Endothelial cell of umbilical vein (primary cell): ENCODE data around the gene MIA2. TPM values are rescaled to one million over a fixed set of nuclear protein-coding genes. Genes with fewer than 3 reads are reported as not detected.

Source experiments
- BruUV-seq: library from RNA; stranded (reverse); fragments of 400-500 nt; replicated peaks from 2 replicates; lab custom pipeline; 2021; lab: Mats Ljungman, UMichigan
- CTCF ChIA-PET: fragments of 300-600, 350-600 bp; sonication (Branson Sonifier 250); formaldehyde crosslinking; loops from one replicate; lab custom pipeline; 2021; ENCODE audit warnings: antibody characterized with exemption, inconsistent platforms; lab: Charles Lee
- POLR2A ChIA-PET: fragments of 300-600, 350-600 bp; sonication (Branson Sonifier 250); formaldehyde crosslinking; loops from one replicate; lab custom pipeline; 2021; ENCODE audit warnings: antibody characterized with exemption, inconsistent platforms; lab: Charles Lee
- DNase-seq: peaks from one replicate; pipeline ENCODE4 v3.0.0-alpha.2; 2011; ENCODE audit warnings: low read depth, low spot score
- FAIRE-seq: peaks from 2 replicates; lab custom pipeline; 2011; peaks lifted over from hg19 to GRCh38; lab: Jason Lieb, UNC
- H2AFZ ChIP-seq: 2 replicates; pipeline ENCODE4 v1.6.0; 2012; ENCODE audit warnings: low read depth, low read length, control low read depth, inconsistent platforms
- H3K27ac ChIP-seq: 2 replicates; pipeline ENCODE4 v1.5.1; 2011; ENCODE audit warnings: low read depth, mild to moderate bottlenecking, control low read depth, low read length, moderate library complexity; ENCODE audit not compliant: insufficient read depth
- H3K27me3 ChIP-seq, 2 experiments: 2 replicates each; pipeline versions ENCODE4 v1.6.0 to v1.6.1; 2011; ENCODE audit warnings: low read length in 2 of 2, mixed read lengths in 1 of 2; ENCODE audit not compliant: control insufficient read depth in 2 of 2, insufficient read depth in 2 of 2
- H3K36me3 ChIP-seq, 2 experiments: 2 replicates in 1 of 2; 3 replicates in 1 of 2; pipeline ENCODE4 v1.5.1; 2011; ENCODE audit warnings: low read length in 2 of 2, mild to moderate bottlenecking in 1 of 2, moderate library complexity in 1 of 2; ENCODE audit not compliant: control insufficient read depth in 2 of 2, insufficient read depth in 2 of 2; ENCODE audit errors: extremely low read depth in 1 of 2
- H3K4me1 ChIP-seq: 3 replicates; pipeline ENCODE4 v1.5.1; 2011; ENCODE audit warnings: mild to moderate bottlenecking, low read length; ENCODE audit not compliant: control insufficient read depth, insufficient read depth; ENCODE audit errors: extremely low read depth
- H3K4me2 ChIP-seq: 2 replicates; pipeline ENCODE4 v1.6.1; 2011; ENCODE audit warnings: low read length, control low read depth, mixed read lengths; ENCODE audit not compliant: insufficient read depth
- H3K4me3 ChIP-seq, 3 experiments: fragments of 200-600 bp in 1 of 3; sonication (generic), shearing (Covaris generic) in 1 of 3; replicated peaks in 1 of 3; 2 replicates each; pipeline ENCODE4 v1.5.1; 2011 to 2016; ENCODE audit warnings: control low read depth in 3 of 3, low read length in 3 of 3, mild to moderate bottlenecking in 2 of 3, inconsistent platforms in 1 of 3, low read depth in 1 of 3, moderate library complexity in 1 of 3; ENCODE audit not compliant: insufficient read depth in 1 of 3
- H3K79me2 ChIP-seq: 2 replicates; pipeline ENCODE4 v1.6.0; 2012; ENCODE audit warnings: low read length, inconsistent platforms; ENCODE audit not compliant: control insufficient read depth, insufficient read depth
- H3K9ac ChIP-seq: replicated peaks from 2 replicates; pipeline ENCODE3; 2011; ENCODE audit warnings: low read length, control low read depth; ENCODE audit not compliant: insufficient read depth; ENCODE audit errors: extremely low read depth
- H3K9me1 ChIP-seq: replicated peaks from 3 replicates; pipeline ENCODE4 v1.6.0; 2011; ENCODE audit warnings: mild to moderate bottlenecking, low read length; ENCODE audit not compliant: control insufficient read depth, insufficient read depth; ENCODE audit errors: extremely low read depth
- H3K9me3 ChIP-seq: replicated peaks from 2 replicates; pipeline ENCODE4 v1.5.1; 2012; ENCODE audit warnings: low read length, inconsistent platforms; ENCODE audit not compliant: control insufficient read depth, insufficient read depth
- H4K20me1 ChIP-seq: replicated peaks from 2 replicates; pipeline ENCODE3; 2011; ENCODE audit warnings: mild to moderate bottlenecking, low read length; ENCODE audit not compliant: control insufficient read depth, insufficient read depth; ENCODE audit errors: extremely low read depth
- EZH2 ChIP-seq: IDR thresholded peaks from 2 replicates; pipeline ENCODE4 v1.6.1; 2012; ENCODE audit warnings: borderline replicate concordance, low read depth, mild to moderate bottlenecking, moderate library complexity, low read length, inconsistent platforms; ENCODE audit not compliant: severe bottlenecking
- FOS ChIP-seq: IDR thresholded peaks from 2 replicates; pipeline ENCODE4 v1.6.1; 2011; ENCODE audit warnings: mild to moderate bottlenecking, low read length, moderate library complexity, borderline replicate concordance; ENCODE audit not compliant: insufficient read depth
- GATA2 ChIP-seq: IDR thresholded peaks from 2 replicates; pipeline ENCODE4 v1.7.0; 2011; ENCODE audit warnings: low read depth, mild to moderate bottlenecking, moderate library complexity, mixed read lengths, low read length; ENCODE audit not compliant: insufficient read length, insufficient read depth
- JUN ChIP-seq: IDR thresholded peaks from 2 replicates; pipeline ENCODE4 v1.6.1; 2011; ENCODE audit warnings: borderline replicate concordance, low read depth; ENCODE audit not compliant: insufficient read length, insufficient read depth
- MYC ChIP-seq: IDR thresholded peaks from one replicate; pipeline ENCODE4 v1.6.1; 2011; ENCODE audit warnings: mild to moderate bottlenecking, low read depth, low read length
- POLR2A ChIP-seq: IDR thresholded peaks from 2 replicates; pipeline ENCODE4 v1.6.1; 2012; ENCODE audit warnings: low read depth, mild to moderate bottlenecking, control low read depth, low read length
- POLR2AphosphoS5 ChIP-seq: IDR thresholded peaks from 2 replicates; pipeline ENCODE4 v1.6.1; 2012; ENCODE audit warnings: low read depth, mild to moderate bottlenecking, control low read depth, low read length, moderate library complexity; ENCODE audit not compliant: insufficient read depth
- dilution Hi-C: fragments of 300-500 bp; cut with MboI; formaldehyde crosslinking; loops from one replicate; pipeline ENCODE4 v1.15.0; 2019; ENCODE audit warnings: low sequenced_read_pairs; ENCODE audit not compliant: extremely low pct_ligation_motif_present
- intact Hi-C: fragments of 100-400 bp; cut with micrococcal nuclease; formaldehyde crosslinking; loops from one replicate; pipeline ENCODE4 v1.10.0; 2022
- polyA plus RNA-seq, 4 experiments: library from polyadenylated mRNA; depleted of rRNA in 3 of 4; stranded (reverse) in 3 of 4; unstranded in 1 of 4; fragments of >200 nt; gene quantifications; 2 replicates each; pipeline versions ENCODE4 v1.2.1 to v1.2.3, GENCODE V29; 2011 to 2012; ENCODE audit warnings: missing spikeins in 1 of 4
- total RNA-seq: library from RNA; stranded (reverse); gene quantifications from 2 replicates; pipeline ENCODE4 v1.2.3, GENCODE V29; 2021
- TF ChIP-seq, protein P1 (sequence below): IDR thresholded peaks from 2 replicates; pipeline ENCODE4 v1.6.1; 2011; ENCODE audit not compliant: insufficient read depth, insufficient read length
- TF ChIP-seq, protein P2 (sequence below), 2 donors: IDR thresholded peaks; 1 replicate in 1 of 2; 2 replicates in 1 of 2; pipeline ENCODE4 v1.5.1; 2011; ENCODE audit warnings: low read length in 2 of 2, mild to moderate bottlenecking in 2 of 2, moderate library complexity in 2 of 2, control low read depth in 1 of 2, inconsistent platforms in 1 of 2, low read depth in 1 of 2; ENCODE audit not compliant: insufficient read depth in 1 of 2; ENCODE audit errors: extremely low read depth in 1 of 2

Gene MIA2
- total and polyA plus RNA-seq, 2 donors (not counting 3 experiments of a cell fraction or from before 2014, with no cell fraction given): 9.4 to 14.9 TPM

DNA sequence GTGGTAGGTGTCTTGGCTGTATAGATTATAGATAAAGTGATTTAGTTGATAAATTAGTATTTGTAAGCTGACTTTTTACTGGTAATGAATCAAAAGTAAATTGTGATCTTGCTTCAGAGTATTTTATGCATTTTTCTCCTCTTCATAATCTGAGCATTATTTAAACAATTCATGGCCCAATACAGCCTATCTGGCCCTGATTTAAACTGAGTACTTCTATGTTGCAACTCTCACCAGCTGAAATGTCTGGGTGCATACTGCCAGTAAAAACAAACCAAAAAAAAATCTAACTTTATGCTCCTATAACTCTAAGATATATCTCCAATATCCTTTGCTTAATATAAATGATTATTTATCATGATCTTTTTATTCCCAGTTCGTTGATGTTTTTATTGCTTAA lies 86.6 kb downstream of the MIA2 start:
- peaks cover 0 to 8% of the 10 kb centered on the region in 2 experiments for H3K36me3 ChIP-seq
- CTCF ChIA-PET: interaction anchor here (0.9 kb wide), 1 partner anchor 18 kb away, joined by 3 read pairs; no protein-coding TSS in a partner anchor
- intact Hi-C loops: no loop called here

More for the DNA sequence above, 86.6 kb downstream of the MIA2 start:
- H3K4me2 ChIP-seq: no peak overlapping the region
- BruUV-seq: no TSS peak
- no peak overlapping the region for H3K4me3 ChIP-seq
- H3K9ac ChIP-seq: no peak overlapping the region
- dilution Hi-C loops: no loop called here
- FAIRE-seq (no peak), DNase-seq (no peak)
- H3K9me3 ChIP-seq: no peaks in the 10 kb centered on the region
- POLR2A ChIA-PET: no interaction called here
- H2AFZ ChIP-seq: no peak overlapping the region
- no peaks in the 10 kb centered on the region for H3K9me1 ChIP-seq
- no peak overlapping the region for H3K27ac ChIP-seq
- H3K79me2 ChIP-seq: no peaks in the 10 kb centered on the region
- H4K20me1 ChIP-seq: no peaks in the 10 kb centered on the region
- TF ChIP-seq FOS: no peak
- no peak for TF ChIP-seq POLR2AphosphoS5
- TF ChIP-seq MYC: no peak
- TF ChIP-seq GATA2: no peak
- TF ChIP-seq JUN: no peak
- TF ChIP-seq, protein P1, sequence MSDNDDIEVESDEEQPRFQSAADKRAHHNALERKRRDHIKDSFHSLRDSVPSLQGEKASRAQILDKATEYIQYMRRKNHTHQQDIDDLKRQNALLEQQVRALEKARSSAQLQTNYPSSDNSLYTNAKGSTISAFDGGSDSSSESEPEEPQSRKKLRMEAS: no peak
- TF ChIP-seq, protein P2, sequence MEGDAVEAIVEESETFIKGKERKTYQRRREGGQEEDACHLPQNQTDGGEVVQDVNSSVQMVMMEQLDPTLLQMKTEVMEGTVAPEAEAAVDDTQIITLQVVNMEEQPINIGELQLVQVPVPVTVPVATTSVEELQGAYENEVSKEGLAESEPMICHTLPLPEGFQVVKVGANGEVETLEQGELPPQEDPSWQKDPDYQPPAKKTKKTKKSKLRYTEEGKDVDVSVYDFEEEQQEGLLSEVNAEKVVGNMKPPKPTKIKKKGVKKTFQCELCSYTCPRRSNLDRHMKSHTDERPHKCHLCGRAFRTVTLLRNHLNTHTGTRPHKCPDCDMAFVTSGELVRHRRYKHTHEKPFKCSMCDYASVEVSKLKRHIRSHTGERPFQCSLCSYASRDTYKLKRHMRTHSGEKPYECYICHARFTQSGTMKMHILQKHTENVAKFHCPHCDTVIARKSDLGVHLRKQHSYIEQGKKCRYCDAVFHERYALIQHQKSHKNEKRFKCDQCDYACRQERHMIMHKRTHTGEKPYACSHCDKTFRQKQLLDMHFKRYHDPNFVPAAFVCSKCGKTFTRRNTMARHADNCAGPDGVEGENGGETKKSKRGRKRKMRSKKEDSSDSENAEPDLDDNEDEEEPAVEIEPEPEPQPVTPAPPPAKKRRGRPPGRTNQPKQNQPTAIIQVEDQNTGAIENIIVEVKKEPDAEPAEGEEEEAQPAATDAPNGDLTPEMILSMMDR (IDR thresholded peaks at IDR 0.05; ENCODE audit: extremely low read depth in 1 of 2, insufficient read depth in 1 of 2, low read depth in 1 of 2, low read length in 2 of 2): no peak
- no peak for TF ChIP-seq POLR2A
- no peak for TF ChIP-seq EZH2
- H3K4me1 ChIP-seq: peaks cover 7% of the 10 kb centered on the region
- no peaks in the 10 kb centered on the region for H3K27me3 ChIP-seq
